GM21825 (cell line): Measurements from ENCODE around the gene TMEM151B.

Experiments used
- ATAC-seq: cut with Tn5 transposase; IDR thresholded peaks from one replicate; pipeline ENCODE4 v1.9.1; 2021; ENCODE audit warnings: mild to moderate bottlenecking, moderate library complexity; ENCODE audit not compliant: unreplicated experiment

Gene TMEM151B

GRCh38 chr6:44263354-44264100, 6.7 kb upstream of the TMEM151B start:
- ATAC-seq, result peak; percentile 7

- ATAC-seq, result no peak
Measured at GRCh38 chr6:44264154-44265006, 5.9 kb upstream of the TMEM151B start.

GRCh38 chr6:44265007-44265721, 5.1 kb upstream of the TMEM151B start, which contains the start of gene NFKBIE:
NFKBIE (minus strand) TSS chr6:44265551; CDS start chr6:44265346, 205 bp downstream.
- ATAC-seq, result peak; percentile 41

- no peak for ATAC-seq
Measured at GRCh38 chr6:44265722-44266233, 4.5 kb upstream of the TMEM151B start.

- peak; percentile 33 for ATAC-seq
Measured at GRCh38 chr6:44266347-44266746, 3.9 kb upstream of the TMEM151B start.

- ATAC-seq, result no peak
Measured at GRCh38 chr6:44267252-44267651, 3.0 kb upstream of the TMEM151B start.

GRCh38 chr6:44268095-44268628, 2.1 kb upstream of the TMEM151B start:
- ATAC-seq, result no peak

GRCh38 chr6:44269178-44269920, 901 bp upstream of the TMEM151B start:
- no peak for ATAC-seq

- ATAC-seq, result no peak
Measured at GRCh38 chr6:44270526-44271405, 516 bp downstream of the TMEM151B start.

- no peak for ATAC-seq
Measured at GRCh38 chr6:44271406-44271723, 1.1 kb downstream of the TMEM151B start.

GRCh38 chr6:44271914-44272313, 1.7 kb downstream of the TMEM151B start:
- no peak for ATAC-seq

- no peak for ATAC-seq
Measured at GRCh38 chr6:44272529-44272928, 2.3 kb downstream of the TMEM151B start.

- no peak for ATAC-seq
Measured at GRCh38 chr6:44272999-44273566, 2.8 kb downstream of the TMEM151B start.

GRCh38 chr6:44273617-44274016, 3.4 kb downstream of the TMEM151B start:
- no peak for ATAC-seq

GRCh38 chr6:44275271-44275748, 5.1 kb downstream of the TMEM151B start:
- ATAC-seq, result no peak

GRCh38 chr6:44275749-44276648, 5.7 kb downstream of the TMEM151B start:
- no peak for ATAC-seq

- no peak for ATAC-seq
Measured at GRCh38 chr6:44276667-44277640, 6.7 kb downstream of the TMEM151B start.
